Keratinocyte (primary cell): ENCODE measurements around the gene INPP4B. TPM values are rescaled to one million over a fixed set of nuclear protein-coding genes. Genes with fewer than 3 reads are reported as not detected.
A peak's percentile ranks its signal among the peaks of the same experiment; 100 is the strongest.

ENCODE experiments used
- DNase-seq: peaks from one replicate; pipeline ENCODE4 v3.0.0-alpha.2; 2011; ENCODE audit warnings: low read depth, missing footprints, low spot score
- FAIRE-seq: peaks from 2 replicates; lab custom pipeline; 2011; peaks lifted over from hg19 to GRCh38; lab: Jason Lieb, UNC
- H2AFZ ChIP-seq: 2 replicates; pipeline ENCODE4 v1.6.0; 2012; ENCODE audit warnings: low read length, control low read depth, inconsistent platforms; ENCODE audit not compliant: control insufficient read depth
- H3K27ac ChIP-seq: 2 replicates; pipeline ENCODE4 v1.5.1; 2011; ENCODE audit warnings: low read length; ENCODE audit not compliant: control insufficient read depth, insufficient read depth
- H3K27me3 ChIP-seq: 3 replicates; pipeline ENCODE4 v1.6.0; 2011; ENCODE audit warnings: low read length; ENCODE audit not compliant: control insufficient read depth, insufficient read depth; ENCODE audit errors: extremely low read depth
- H3K36me3 ChIP-seq, 2 experiments: 2 replicates in 1 of 2; 3 replicates in 1 of 2; pipeline ENCODE4 v1.5.1; 2011; ENCODE audit warnings: low read length in 2 of 2, mild to moderate bottlenecking in 1 of 2; ENCODE audit not compliant: control insufficient read depth in 2 of 2, insufficient read depth in 2 of 2; ENCODE audit errors: extremely low read depth in 1 of 2
- H3K4me1 ChIP-seq: 3 replicates; pipeline ENCODE4 v1.5.1; 2011; ENCODE audit warnings: low read length; ENCODE audit not compliant: control insufficient read depth, insufficient read depth; ENCODE audit errors: extremely low read depth
- H3K4me2 ChIP-seq: 3 replicates; pipeline ENCODE4 v1.6.0; 2011; ENCODE audit warnings: low read depth, low read length; ENCODE audit not compliant: control insufficient read depth, insufficient read depth; ENCODE audit errors: extremely low read depth
- H3K4me3 ChIP-seq, 3 experiments: fragments of 200-600 bp in 1 of 3; sonication (generic) in 1 of 3; 2 replicates in 2 of 3; 3 replicates in 1 of 3; pipeline ENCODE4 v1.5.1; 2011 to 2016; ENCODE audit warnings: low read length in 3 of 3, mild to moderate bottlenecking in 3 of 3, control low read depth in 2 of 3, inconsistent platforms in 1 of 3, low read depth in 1 of 3, mixed read lengths in 1 of 3, mixed run types in 1 of 3, moderate library complexity in 1 of 3; ENCODE audit not compliant: control insufficient read depth in 2 of 3, insufficient read depth in 2 of 3; ENCODE audit errors: extremely low read depth in 1 of 3
- H3K79me2 ChIP-seq: 2 replicates; pipeline ENCODE4 v1.6.0; 2012; ENCODE audit warnings: low read length; ENCODE audit not compliant: control insufficient read depth, insufficient read depth
- H3K9ac ChIP-seq: 3 replicates; pipeline ENCODE4 v1.6.0; 2011; ENCODE audit warnings: low read length; ENCODE audit not compliant: control insufficient read depth, insufficient read depth; ENCODE audit errors: extremely low read depth
- H3K9me1 ChIP-seq: 3 replicates; pipeline ENCODE4 v1.6.0; 2011; ENCODE audit warnings: low read length; ENCODE audit not compliant: control insufficient read depth, insufficient read depth; ENCODE audit errors: extremely low read depth
- H3K9me3 ChIP-seq: 2 replicates; pipeline ENCODE4 v1.5.1; 2012; ENCODE audit warnings: low read depth, low read length; ENCODE audit not compliant: control insufficient read depth
- H4K20me1 ChIP-seq: 3 replicates; pipeline ENCODE4 v1.6.0; 2011; ENCODE audit warnings: low read length; ENCODE audit not compliant: control insufficient read depth, insufficient read depth; ENCODE audit errors: extremely low read depth
- CTCF ChIP-seq, 3 experiments: IDR thresholded peaks in 1 of 3; conservative IDR thresholded peaks in 1 of 3; optimal IDR thresholded peaks in 1 of 3; 2 replicates in 2 of 3; 3 replicates in 1 of 3; pipeline versions ENCODE3 to v1.5.1; 2011; ENCODE audit warnings: low read length in 3 of 3, mild to moderate bottlenecking in 3 of 3, moderate library complexity in 2 of 3, control low read depth in 1 of 3, inconsistent platforms in 1 of 3; ENCODE audit not compliant: insufficient read depth in 2 of 3; ENCODE audit errors: extremely low read depth in 1 of 3
- EZH2 ChIP-seq: IDR thresholded peaks from one replicate; pipeline ENCODE4 v1.6.1; 2012; ENCODE audit warnings: inconsistent platforms, mild to moderate bottlenecking, low read length, moderate library complexity
- dilution Hi-C: fragments of 300-500 bp; cut with MboI; formaldehyde crosslinking; loops from one replicate; pipeline ENCODE4 v1.7.0; 2020; ENCODE audit warnings: low sequenced_read_pairs; ENCODE audit not compliant: extremely low pct_ligation_motif_present
- polyA plus RNA-seq, 5 experiments: library from polyadenylated mRNA; depleted of rRNA in 3 of 5; stranded (reverse) in 3 of 5; stranded (forward) in 1 of 5; unstranded in 1 of 5; fragments of >200 nt; gene quantifications; 1 replicate in 1 of 5; 2 replicates in 3 of 5; 3 replicates in 1 of 5; pipeline versions ENCODE4 v1.2.1 to v1.2.3, GENCODE V29; 2011 to 2012; ENCODE audit warnings: missing spikeins in 2 of 5, low read depth in 1 of 5, low replicate concordance in 1 of 5

INPP4B gene
- polyA plus RNA-seq, 1 donor (not counting 4 experiments of a cell fraction or from before 2014, with no cell fraction given): 50.2 TPM

DNA sequence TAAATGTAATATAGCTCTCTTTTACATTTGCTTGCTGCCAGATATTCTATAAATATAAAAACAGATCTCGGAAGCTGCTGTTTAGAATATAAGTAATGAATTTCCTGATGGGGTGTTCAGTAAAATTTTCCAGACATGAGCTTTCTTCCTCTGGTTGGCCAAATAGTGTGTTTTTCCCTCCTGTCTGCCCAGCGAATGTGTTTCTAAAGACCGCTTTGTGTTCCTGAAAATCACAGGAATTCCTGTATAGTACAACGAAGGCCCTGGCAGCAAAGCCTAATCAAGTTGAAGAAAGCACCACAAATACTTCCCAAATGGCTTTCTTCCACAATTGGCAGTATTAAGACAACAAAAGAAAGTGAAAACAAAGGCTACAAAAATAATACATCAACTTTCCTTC lies 494.1 kb downstream of the INPP4B start:
- H3K9ac ChIP-seq: no peak overlapping the region
- no peak overlapping the region for H2AFZ ChIP-seq
- H3K27ac ChIP-seq: no peak overlapping the region
- peaks cover 5% of the 10 kb centered on the region in 2 experiments for H3K36me3 ChIP-seq
- no peak for TF ChIP-seq EZH2
- TF ChIP-seq CTCF (optimal IDR thresholded peaks at IDR 0.05 in 1 of 3, IDR thresholded peaks at IDR 0.05 in 1 of 3, conservative IDR thresholded peaks at IDR 0.05 in 1 of 3; ENCODE audit: extremely low read depth in 1 of 3, insufficient read depth in 2 of 3, low read length in 3 of 3): no peak
- no peak overlapping the region for H3K4me3 ChIP-seq
- H3K27me3 ChIP-seq: no peaks in the 10 kb centered on the region
- DNase-seq (no peak), FAIRE-seq (no peak)
- H4K20me1 ChIP-seq: no peaks in the 10 kb centered on the region
- dilution Hi-C loops: no loop called here
- H3K4me2 ChIP-seq: no peak overlapping the region
- no peaks in the 10 kb centered on the region for H3K9me3 ChIP-seq
- no peaks in the 10 kb centered on the region for H3K9me1 ChIP-seq
- peaks cover 38% of the 10 kb centered on the region for H3K4me1 ChIP-seq
- H3K79me2 ChIP-seq: peaks cover 97% of the 10 kb centered on the region

DNA sequence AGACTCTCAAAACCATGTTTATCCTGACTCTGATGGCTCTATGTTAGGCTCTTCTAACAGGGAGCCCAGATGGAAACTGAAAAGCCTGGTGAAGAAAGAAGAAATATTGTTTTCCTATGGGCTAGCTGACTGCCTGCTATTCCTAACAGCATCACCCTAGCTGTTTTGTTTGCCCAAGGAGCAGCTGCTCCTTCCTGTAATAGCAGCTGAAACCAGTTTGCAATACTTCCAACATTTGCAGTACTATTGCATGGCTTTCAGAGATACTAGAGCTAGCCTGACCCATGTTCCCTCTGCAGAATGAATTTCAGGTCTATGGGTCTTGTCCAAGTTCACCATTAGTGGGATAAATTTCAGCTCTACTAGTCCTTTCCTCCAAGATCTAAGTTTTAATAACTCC lies 495.2 kb downstream of the INPP4B start:
- H3K9me3 ChIP-seq: no peaks in the 10 kb centered on the region
- FAIRE-seq (peak; percentile 75), DNase-seq (no peak)
- peaks cover 0 to 5% of the 10 kb centered on the region in 2 experiments for H3K36me3 ChIP-seq
- H3K4me1 ChIP-seq: peaks cover 41% of the 10 kb centered on the region
- no peaks in the 10 kb centered on the region for H4K20me1 ChIP-seq
- H3K27me3 ChIP-seq: no peaks in the 10 kb centered on the region
- TF ChIP-seq CTCF (optimal IDR thresholded peaks at IDR 0.05 in 1 of 3, IDR thresholded peaks at IDR 0.05 in 1 of 3, conservative IDR thresholded peaks at IDR 0.05 in 1 of 3; ENCODE audit: extremely low read depth in 1 of 3, insufficient read depth in 2 of 3, low read length in 3 of 3) (no peak), EZH2 (no peak)
- no peak overlapping the region for H3K27ac ChIP-seq
- no peak overlapping the region for H3K4me3 ChIP-seq
- dilution Hi-C loops: no loop called here
- H3K9ac ChIP-seq: no peak overlapping the region
- H3K4me2 ChIP-seq: no peak overlapping the region
- no peak overlapping the region for H2AFZ ChIP-seq
- H3K9me1 ChIP-seq: no peaks in the 10 kb centered on the region
- peaks cover 97% of the 10 kb centered on the region for H3K79me2 ChIP-seq
